ENCODE measurements around the gene CBX6.

The CBX6 gene

DNA sequence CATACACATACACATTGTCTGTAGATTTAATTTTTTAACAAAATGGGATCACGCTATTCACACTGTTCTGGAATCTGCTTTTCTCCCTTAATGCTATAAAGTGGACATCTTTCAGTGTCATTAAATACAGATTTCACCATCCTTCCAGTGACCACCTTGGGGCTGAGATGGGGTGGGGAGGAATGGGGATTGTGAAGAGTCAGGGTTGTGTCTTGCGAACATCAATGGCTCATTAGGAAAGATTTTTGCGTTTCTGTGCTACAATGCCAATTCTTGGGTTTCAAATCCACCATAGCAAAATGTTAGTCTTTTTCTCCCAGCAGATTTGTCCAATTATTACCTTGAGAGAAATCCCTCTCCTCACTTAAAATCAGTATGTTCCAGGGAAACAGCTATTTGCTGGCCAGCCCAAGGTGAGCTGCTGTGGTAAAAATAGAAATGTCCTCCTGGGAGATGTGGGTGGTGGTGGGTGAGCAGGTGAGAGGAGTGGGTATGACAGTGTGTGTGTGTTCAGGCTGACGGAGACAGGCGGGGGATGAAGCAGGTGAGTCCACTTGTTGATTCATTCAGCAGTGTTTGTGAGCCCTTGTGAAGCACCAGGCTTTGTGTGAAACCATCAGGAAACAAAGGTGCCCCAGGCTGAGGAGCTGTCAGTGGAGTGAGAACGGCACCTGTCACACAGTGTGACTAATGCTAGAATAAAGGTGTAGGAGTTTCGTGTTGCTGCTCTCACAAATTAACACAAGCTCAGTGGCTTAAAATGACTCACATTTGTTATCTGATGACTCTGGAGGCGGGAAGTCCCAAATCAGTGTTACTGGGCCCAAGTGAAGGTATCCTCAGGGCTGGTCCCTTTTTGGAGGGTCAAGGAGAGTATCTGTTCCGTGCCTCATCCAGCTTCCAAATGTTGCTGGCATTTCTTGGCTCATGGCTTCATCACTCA is 1.7 kb upstream of the CBX6 start:
- peak; percentile 85 for DNase-seq

GRCh38 chr22:38872831-38873248 is 824 bp upstream of the CBX6 start:
- DNase-seq, result peak; percentile 86

DNA sequence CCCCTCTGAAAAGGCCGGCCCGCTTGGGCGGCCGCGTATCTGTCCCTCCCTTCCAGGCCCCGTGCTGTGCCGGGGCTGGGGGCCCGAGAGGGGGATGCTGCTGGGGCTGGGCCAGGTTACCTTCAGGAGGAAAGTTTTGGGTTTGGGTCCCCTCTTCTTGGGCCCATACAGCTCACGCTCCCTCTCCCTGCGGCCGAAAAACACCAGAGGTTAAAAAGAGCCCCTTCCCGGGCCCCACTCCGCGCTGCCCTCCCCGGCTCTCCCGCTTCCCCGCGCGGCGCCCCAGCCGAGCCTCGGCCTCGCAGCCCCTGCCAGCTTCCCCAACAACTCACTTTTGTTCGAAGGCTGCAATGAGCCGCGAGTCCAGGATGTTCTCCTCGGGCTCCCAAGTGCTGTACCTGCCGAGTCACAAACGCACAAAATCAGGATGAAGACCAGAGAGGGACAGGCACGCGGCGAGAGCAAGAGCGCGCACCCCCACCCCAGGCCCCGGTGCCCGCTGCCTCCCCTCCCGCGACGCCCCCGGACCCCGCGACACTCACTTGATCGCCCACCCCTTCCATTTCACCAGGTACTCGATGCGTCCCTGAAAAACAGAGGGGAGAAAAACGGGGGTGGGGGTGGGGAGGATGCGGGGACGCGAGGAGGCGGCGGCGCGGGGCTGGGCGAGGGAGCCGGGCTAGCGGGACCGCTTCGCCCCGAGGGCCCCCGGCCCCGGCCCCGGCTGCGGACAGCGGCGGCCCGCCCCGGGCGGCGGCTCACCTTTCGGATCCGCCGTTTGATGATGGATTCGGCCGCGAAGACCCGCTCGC is 450 bp downstream of the CBX6 start:
- peak; percentile 65 for DNase-seq

DNA sequence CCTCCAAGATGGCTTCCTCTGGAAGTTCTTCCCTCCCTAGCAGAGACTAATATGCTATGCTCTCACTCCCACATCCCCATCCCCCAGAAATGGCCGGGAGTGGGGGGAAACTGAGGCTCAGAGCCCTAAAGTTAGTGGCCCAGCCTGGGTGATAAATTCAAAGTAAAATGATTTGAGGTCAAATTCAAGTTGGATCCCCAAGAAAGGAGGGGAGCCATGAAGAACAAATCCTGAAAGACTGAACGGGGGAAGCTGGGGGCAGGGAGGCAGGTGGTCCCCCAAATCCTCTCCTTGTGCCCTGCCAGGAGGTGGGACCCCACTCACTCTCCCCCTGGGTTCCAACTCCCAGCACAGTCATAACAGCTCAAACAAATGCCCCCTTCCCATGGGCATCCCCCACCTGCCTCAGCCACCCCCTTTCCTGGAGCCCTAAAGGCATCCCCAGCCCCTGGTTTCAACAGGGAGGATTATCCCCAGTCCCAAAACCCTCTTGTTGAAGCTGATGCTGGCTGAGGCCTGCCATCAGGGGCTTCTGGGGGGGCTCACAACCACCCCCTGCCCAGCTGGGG is 1.1 kb downstream of the CBX6 start:
- DNase-seq, result no peak

DNA sequence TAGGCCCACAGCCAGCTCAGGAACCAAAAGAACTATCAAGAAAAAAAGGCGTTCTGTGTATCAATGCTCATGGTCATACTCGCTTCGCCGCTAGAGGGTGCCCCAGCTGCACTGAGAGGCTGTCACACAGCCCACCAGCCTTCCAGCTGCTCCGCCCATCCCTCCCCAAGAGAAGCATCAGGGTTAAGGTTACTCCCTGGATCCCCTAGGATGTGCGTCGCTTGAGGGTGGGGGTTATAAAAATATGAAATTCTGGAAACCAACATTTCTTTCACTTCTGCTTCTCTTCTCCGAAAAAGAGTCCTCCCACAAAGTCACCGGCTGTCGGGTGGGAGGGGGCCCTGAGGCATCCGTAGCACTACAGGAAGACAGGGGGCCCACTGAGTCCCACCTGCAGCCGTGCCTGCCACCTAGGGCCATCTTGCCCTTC is 1.7 kb downstream of the CBX6 start:
- DNase-seq, result peak; percentile 90

DNA sequence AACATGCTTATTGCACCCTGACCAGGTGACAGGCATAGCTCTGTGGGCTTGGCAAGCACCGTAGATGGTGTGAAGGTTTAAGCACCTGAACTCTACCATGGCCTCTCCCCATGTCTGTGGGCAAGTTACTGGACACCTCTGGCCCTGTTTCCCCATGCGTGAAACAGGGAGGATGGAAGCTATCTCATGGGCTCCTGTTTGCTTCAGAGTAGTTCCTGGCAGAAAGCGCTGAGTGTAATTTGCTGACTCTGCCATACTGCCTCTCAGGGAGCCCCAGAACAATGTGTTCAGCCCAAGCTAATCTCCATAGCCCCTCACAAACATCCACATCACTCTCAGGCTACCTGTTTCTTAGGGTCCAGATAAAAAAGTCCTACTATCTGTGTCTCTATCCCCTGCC is 2.4 kb downstream of the CBX6 start:
- DNase-seq, result no peak

- peak; percentile 82 for DNase-seq
Measured at GRCh38 chr22:38868886-38869381, 3.1 kb downstream of the CBX6 start.

- DNase-seq, result no peak
Measured at GRCh38 chr22:38868286-38868721, 3.7 kb downstream of the CBX6 start.

DNA sequence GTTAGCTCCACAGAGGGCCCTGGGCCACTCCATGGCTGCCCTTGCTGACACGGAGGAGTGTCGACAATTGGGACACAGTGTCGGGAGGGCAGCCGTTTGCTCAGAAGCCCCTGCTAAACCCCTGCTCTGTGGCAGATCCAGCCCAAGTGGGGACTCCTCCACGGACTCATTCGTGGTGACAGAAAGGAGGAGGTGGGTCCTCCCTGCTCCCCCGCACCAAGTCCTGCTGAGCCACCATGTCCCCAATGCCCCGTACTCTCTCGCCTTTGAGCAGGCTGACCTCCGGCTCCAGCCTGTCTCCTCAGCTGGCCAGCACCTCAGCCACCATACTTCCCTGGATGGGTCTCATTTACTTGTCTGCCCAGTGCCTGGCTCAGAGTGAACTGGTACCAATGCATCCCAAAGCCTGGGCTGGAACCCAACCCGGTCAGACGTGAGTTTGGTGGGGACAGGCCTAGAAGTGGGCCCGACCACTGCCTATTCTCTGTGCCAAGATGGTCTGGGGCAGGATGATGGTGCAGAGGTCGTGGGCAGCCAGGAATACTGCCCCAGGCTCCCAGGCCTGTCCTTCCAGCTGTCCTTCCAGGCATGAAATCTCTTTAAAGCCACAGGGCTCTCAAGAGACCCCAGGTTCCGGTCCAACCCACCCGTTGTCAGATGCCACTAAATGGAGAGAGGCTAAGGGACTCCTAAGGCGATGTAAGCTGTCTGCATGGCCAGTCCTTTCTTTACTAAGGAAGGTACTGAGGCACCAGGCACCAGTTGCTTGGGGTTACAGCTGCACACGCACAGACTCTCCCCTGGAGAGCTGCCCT is 4.3 kb downstream of the CBX6 start:
- no peak for DNase-seq

- no peak for DNase-seq
Measured at GRCh38 chr22:38867124-38867455, 4.9 kb downstream of the CBX6 start.

DNA sequence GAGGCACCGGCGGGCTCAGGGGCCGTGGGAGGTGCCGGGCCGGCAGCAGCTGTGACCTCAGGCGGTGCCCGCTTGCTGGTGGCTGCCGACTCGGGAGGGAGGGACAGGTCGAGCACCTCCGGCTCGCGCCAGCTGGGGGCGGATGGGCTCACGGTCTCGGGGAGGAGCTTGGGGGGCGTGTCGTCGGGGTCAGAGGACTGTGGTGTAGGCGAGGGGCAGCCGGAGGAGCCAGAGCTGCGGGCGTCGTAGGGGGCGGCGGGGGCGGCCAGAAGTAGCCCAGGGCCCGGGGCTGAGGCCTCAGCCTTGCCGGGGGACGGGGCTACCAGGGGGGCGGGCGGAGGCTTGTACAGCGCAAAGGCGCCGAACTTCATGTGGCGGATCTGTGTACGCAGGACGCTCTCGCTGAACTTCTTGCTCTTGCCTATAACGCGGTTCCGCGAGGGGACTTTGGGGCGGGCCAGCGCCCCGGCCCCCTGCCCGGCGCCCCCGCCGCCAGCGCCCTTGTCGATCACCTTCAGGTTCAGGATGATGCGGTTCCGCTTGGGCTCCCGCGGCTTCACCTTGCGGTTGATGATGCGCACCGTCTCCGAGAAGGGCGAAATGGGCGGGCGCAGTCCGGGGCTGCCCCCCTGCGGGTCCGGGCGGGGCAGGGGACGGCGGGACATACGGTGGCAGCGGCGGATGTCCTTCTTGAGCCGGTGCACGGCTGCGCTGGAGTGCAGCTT is 5.5 kb downstream of the CBX6 start:
- peak; percentile 16 for DNase-seq

- no peak for DNase-seq
Measured at GRCh38 chr22:38866024-38866398, 6.0 kb downstream of the CBX6 start.

DNA sequence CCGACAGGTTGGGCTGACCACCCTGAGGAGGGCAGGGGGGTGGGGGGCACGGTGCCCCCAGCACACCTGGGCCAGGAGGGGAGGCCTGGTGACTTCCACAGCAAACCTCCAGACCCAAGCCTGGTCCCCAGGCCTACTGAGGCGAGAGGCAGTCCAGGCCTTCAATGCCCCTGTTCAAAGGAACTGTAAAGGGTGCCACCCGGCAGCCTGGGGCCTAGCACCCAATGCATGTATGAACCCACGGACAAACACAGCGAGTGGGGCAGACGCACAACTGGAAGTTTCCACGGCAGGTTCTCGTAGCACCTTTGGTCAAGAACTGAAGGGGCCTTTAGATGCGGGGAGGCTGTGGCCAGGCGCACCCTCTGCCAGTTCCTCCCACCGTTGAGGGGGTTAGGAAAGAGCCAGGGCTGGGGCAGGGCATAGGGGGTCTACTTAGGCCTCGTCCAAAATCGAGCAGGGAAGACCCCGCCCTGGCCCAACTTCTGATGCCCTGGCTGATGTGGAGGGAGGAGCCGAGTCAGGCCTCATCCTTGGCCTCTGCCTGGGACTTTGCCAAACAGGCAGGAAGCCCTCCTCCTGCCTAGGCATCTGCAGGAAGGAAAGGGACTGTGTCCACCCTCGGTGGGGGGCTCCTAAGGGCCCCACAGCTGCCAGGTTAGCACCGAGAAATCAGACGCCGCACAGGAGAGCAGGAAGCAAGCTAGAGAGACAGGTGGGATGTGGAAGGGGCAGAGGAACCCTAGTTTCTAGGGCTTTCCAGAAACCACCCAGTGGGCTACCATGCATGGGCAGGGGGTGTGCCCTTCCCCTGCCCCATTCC is 6.6 kb downstream of the CBX6 start:
- no peak for DNase-seq

GRCh38 chr22:38864361-38865191 is 7.4 kb downstream of the CBX6 start:
- no peak for DNase-seq

DNA sequence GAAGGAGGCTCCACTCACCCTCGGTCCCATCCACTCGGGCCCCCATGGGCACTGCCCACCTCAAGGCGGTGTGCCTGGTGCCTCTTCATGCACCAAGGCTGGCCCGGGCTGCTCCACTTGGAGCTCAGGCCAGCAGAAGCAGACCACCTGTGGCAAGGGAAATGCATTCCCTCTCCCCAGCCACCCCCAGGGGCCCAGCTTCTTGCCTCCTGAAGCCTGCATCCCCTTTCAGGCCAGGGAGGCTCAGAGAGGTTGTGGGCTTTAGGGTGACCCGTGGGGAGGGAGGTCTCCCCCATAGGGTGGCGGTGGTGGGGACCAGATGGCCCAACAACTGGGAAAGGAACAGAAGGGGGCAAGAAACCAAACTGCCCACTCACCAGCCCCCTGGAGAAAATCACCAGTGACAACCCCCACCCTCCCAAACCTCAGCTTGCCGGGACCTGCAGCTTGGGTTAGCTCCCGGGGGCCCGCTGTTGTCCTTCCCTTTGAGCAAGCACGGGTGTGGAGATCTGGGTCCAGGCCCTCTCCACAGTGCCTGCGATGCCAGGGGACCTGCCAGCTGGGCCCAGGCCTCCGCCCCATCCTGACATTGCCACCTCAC is 8.4 kb downstream of the CBX6 start:
- peak; percentile 52 for DNase-seq

DNA sequence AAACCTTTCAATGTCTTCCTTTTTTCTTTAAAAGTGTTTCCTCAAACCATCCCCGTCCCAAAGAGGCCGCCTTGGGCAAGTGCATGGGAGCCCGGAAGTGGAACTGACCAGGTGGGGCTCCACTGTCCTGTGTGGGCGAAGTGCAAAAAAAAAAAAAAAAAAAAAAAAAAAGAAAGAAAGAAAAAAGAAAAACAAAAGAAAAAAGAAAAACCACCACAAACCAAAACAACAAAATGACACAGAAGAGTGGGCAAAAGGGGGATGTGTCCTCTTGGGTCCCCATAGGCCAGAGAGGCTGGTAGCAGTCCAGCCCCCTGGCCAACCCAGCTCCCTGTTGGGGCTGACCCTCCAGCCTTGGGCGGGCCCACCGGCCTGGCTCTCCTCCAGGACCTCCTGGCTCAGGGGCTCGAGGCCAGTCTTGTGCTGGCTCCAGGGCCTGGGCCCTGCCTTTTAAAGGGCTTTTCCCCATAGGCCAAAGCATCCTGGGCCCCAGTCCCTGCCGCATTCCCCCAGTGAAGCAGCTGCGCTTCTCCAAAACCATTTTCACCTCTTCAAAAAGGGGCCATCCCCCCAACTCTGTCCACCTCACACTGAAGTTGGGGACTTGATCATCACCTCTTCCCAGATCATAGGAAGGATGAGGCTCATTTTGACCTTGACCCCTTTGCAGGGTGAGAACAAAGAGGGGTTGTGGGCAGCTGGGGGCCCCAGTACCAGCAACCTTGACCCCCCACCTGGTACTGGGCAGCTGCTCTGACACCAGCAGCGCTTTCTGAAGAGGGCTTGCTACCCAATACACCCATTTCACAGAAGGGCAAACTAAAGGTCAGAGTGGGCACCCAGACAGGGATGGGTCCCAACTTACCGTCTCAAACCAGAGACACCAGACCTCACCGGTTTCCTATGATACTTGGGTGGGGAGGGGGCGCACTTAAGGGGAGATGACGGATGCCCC is 9.4 kb downstream of the CBX6 start:
- peak; percentile 45 for DNase-seq

DNA sequence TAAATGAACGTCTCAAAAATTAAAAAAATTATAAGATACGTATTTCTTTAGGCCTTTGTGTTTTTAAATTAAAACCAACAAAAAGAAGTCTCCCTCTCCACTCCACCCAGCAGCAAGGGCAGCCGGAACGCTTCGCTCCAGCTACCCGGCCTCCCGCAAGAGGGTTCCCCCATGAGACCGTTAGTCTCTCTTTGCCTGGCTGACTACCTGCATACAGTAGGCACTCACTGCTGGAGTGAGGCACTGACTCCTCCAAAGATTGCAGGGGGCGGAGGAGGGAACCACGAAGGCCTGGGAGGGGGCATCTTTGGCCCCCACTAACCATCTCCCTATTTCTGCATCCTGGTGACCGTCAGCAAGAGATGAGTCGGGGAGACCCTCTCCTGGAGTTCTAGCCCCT is 10.1 kb downstream of the CBX6 start:
- peak; percentile 30 for DNase-seq

DNA sequence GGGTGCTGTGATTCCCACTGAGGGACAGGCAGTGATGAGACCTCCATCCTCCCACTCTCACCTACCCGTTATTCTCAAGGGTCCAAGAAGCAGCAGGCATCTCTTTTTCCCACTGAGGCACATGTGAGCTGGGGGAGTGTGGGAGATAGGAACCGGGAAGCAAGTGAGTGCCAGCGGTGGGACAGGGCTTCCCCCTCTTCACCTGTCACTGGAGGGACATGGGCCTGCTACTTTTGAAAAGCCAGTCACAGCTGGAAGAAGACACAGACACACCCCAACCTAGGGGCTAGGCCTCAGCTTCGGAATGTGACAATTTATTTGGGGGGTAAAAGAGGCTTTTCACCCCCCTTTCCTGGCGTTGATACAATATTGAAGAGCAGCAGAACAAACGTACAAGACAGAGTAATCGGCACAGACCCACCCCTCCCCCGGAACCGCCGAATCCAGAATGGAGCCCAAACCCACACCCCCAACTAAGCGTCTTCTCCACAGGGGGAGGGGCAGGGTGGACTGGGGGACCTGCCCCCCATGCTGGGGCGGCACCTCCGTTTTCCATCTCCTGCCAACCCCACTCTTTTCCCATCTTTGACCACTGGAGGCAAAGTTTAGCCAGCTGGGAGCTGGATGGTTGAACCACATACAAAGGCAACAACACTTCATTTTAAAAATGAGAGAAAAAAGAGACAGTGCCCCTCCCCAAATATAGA is 10.7 kb downstream of the CBX6 start:
- peak; percentile 50 for DNase-seq
